ENCODE data around the gene ZDHHC14.

- no peak for TF ChIP-seq CTCF (conservative IDR thresholded peaks at IDR 0.05; ENCODE audit: low read depth, low read length)
- no peak for TF ChIP-seq EZH2 (IDR thresholded peaks at IDR 0.05; ENCODE audit: borderline replicate concordance, low read depth, low read length, poor library complexity, severe bottlenecking)
These were observed 244.8 kb downstream of the ZDHHC14 start for GRCh38 chr6:157625764-157626163.

Measured in A673 (cell line).